Measurements from ENCODE around the gene GPSM1.

DNA sequence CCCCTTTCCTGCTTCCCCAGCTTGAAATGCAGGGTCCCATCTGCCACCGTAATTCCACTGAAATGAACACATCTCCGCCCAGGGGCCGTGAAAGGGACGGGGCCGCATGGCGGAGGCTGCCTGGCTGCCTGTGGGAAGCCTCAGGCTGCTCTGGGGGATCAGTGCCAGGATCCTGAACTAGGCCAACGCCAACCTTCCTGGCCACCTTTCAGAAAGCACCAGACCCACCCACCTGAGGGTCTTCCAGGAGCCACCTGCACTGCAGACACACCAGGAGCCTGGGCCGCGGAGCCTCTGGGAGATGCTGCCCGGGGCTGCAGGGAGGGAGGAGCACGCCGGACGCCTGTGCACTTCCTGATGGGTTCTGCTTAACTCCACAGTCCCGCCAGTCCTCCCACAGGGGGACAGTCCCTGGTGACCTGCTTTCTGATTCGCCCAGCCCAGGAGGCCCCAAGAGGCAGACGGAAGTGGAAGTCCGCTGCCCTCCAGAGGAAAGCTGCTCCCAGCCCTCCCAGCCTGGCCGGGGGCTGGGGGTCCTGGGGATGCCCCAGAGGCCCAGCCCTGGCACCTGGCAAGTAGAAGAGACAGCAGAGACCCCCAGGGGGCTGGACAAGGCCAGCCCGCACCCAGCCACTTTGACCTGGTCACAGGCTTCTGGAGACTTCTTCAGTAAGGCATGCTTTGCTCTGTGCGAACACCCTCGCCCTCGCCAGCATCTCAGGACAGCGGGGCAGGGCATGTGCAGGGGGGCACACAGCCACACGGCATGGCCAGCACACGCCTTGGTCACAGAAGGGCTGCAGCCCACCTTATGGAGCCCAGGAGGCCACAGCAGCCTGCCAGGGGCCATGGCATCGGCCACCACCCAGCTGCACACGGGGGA, 46.2 kb downstream of the GPSM1 start, which contains the start of gene CARD9:
- TF ChIP-seq, protein P1, sequence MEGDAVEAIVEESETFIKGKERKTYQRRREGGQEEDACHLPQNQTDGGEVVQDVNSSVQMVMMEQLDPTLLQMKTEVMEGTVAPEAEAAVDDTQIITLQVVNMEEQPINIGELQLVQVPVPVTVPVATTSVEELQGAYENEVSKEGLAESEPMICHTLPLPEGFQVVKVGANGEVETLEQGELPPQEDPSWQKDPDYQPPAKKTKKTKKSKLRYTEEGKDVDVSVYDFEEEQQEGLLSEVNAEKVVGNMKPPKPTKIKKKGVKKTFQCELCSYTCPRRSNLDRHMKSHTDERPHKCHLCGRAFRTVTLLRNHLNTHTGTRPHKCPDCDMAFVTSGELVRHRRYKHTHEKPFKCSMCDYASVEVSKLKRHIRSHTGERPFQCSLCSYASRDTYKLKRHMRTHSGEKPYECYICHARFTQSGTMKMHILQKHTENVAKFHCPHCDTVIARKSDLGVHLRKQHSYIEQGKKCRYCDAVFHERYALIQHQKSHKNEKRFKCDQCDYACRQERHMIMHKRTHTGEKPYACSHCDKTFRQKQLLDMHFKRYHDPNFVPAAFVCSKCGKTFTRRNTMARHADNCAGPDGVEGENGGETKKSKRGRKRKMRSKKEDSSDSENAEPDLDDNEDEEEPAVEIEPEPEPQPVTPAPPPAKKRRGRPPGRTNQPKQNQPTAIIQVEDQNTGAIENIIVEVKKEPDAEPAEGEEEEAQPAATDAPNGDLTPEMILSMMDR (conservative IDR thresholded peaks at IDR 0.05; ENCODE audit: low read depth, low read length) = no peak
- TF ChIP-seq EZH2 (IDR thresholded peaks at IDR 0.05; ENCODE audit: low read length, unreplicated experiment) (no peak), EZH2phosphoT487 (IDR thresholded peaks at IDR 0.05; ENCODE audit: borderline replicate concordance, low read length) (no peak)

Data from PC-3 (cell line).